OCI-LY1 (cell line): ENCODE results near the gene ZFP37.

ENCODE experiments used
- H2AFZ ChIP-seq: fragments of 200-600 bp; sonication (generic), shearing (Covaris generic); 2 replicates; pipeline ENCODE4 v1.6.0; 2014; ENCODE audit warnings: antibody characterized with exemption, mild to moderate bottlenecking, low read length
- H3F3A ChIP-seq: fragments of 200-600 bp; sonication (generic), shearing (Covaris generic); 2 replicates; pipeline ENCODE4 v1.6.0; 2014; ENCODE audit warnings: mild to moderate bottlenecking, antibody characterized with exemption, low read length, moderate library complexity; ENCODE audit not compliant: insufficient read depth
- H3K27ac ChIP-seq: fragments of 200-600 bp; sonication (generic); 2 replicates; pipeline ENCODE4 v1.5.1; 2014; ENCODE audit warnings: low read length, mixed run types, mild to moderate bottlenecking, low read depth; ENCODE audit not compliant: poor library complexity, severe bottlenecking
- H3K27me3 ChIP-seq: fragments of 200-600 bp; sonication (generic); 2 replicates; pipeline ENCODE4 v1.6.0; 2014; ENCODE audit warnings: antibody characterized with exemption, mild to moderate bottlenecking, low read length, moderate library complexity; ENCODE audit not compliant: insufficient read depth
- H3K36me3 ChIP-seq: fragments of 200-600 bp; sonication (generic); 2 replicates; pipeline ENCODE4 v1.6.1; 2014; ENCODE audit warnings: mild to moderate bottlenecking, antibody characterized with exemption, low read length, moderate library complexity, mixed read lengths; ENCODE audit not compliant: insufficient read depth
- H3K4me1 ChIP-seq: fragments of 200-600 bp; sonication (generic); 2 replicates; pipeline ENCODE4 v1.5.1; 2014; ENCODE audit warnings: mild to moderate bottlenecking, low read length, moderate library complexity; ENCODE audit not compliant: insufficient read depth, severe bottlenecking
- H3K4me2 ChIP-seq: fragments of 200-600 bp; sonication (generic), shearing (Covaris generic); 2 replicates; pipeline ENCODE4 v1.6.1; 2014; ENCODE audit warnings: low read length
- H3K4me3 ChIP-seq: fragments of 200-600 bp; sonication (generic); 2 replicates; pipeline ENCODE4 v1.5.1; 2014; ENCODE audit warnings: low read length, low read depth, mild to moderate bottlenecking, mixed read lengths; ENCODE audit not compliant: poor library complexity, severe bottlenecking
- H3K79me2 ChIP-seq: fragments of 200-600 bp; shearing (Covaris generic); 2 replicates; pipeline ENCODE4 v1.6.1; 2016; ENCODE audit warnings: mixed run types, low read length, mixed read lengths; ENCODE audit not compliant: insufficient read depth
- H3K9ac ChIP-seq: fragments of 200-600 bp; sonication (generic), shearing (Covaris generic); 2 replicates; pipeline ENCODE4 v1.6.1; 2014; ENCODE audit warnings: mild to moderate bottlenecking, low read length, mixed read lengths
- H3K9me2 ChIP-seq: fragments of 200-600 bp; sonication (generic), shearing (Covaris generic); 2 replicates; pipeline ENCODE4 v1.6.1; 2014; ENCODE audit warnings: low read depth, mild to moderate bottlenecking, low read length, mixed read lengths
- H3K9me3 ChIP-seq: fragments of 200-600 bp; shearing (Covaris generic); 2 replicates; pipeline ENCODE4 v1.6.1; 2014; ENCODE audit warnings: low read length, mixed read lengths
- H4K20me1 ChIP-seq: fragments of 200-600 bp; sonication (generic), shearing (Covaris generic); 2 replicates; pipeline ENCODE4 v1.6.0; 2016; ENCODE audit warnings: mild to moderate bottlenecking, low read length; ENCODE audit not compliant: insufficient read depth
- CTCF ChIP-seq: fragments of 200-600 bp; sonication (generic), shearing (Covaris generic); IDR thresholded peaks from 2 replicates; pipeline ENCODE4 v1.5.1; 2017; ENCODE audit warnings: mild to moderate bottlenecking, antibody characterized with exemption, low read length, moderate library complexity, mixed read lengths
- EZH2 ChIP-seq: fragments of 200-600 bp; sonication (generic), shearing (Covaris generic); IDR thresholded peaks from 2 replicates; pipeline ENCODE4 v1.8.0; 2017; ENCODE audit warnings: borderline replicate concordance, mixed run types, mild to moderate bottlenecking, antibody characterized with exemption, low read length, moderate library complexity, mixed read lengths

The ZFP37 gene

GRCh38 chr9:112997236-112997941, 59.1 kb downstream of the ZFP37 start:
- H3K27ac ChIP-seq, result no peak overlapping the region
- no peak overlapping the region for H3K4me2 ChIP-seq
- no peaks in the 10 kb centered on the region for H4K20me1 ChIP-seq
- TF ChIP-seq EZH2, result no peak
- no peak for TF ChIP-seq CTCF
- H3K9me3 ChIP-seq, result peaks cover 43% of the 10 kb centered on the region
- H3K27me3 ChIP-seq, result no peaks in the 10 kb centered on the region
- H3K79me2 ChIP-seq, result no peaks in the 10 kb centered on the region
- H3K4me3 ChIP-seq, result no peak overlapping the region
- H3K36me3 ChIP-seq, result no peaks in the 10 kb centered on the region
- no peak overlapping the region for H2AFZ ChIP-seq
- no peaks in the 10 kb centered on the region for H3K9me2 ChIP-seq
- no peaks in the 10 kb centered on the region for H3F3A ChIP-seq
- no peaks in the 10 kb centered on the region for H3K4me1 ChIP-seq
- no peak overlapping the region for H3K9ac ChIP-seq
